HEK293 (cell line): ENCODE data around the gene TNNI3K.

ENCODE experiments used
- EGR2 ChIP-seq: fragments of 450-650 bp; formaldehyde crosslinking; IDR thresholded peaks from 2 replicates; pipeline ENCODE4 v1.5.1; 2016; ENCODE audit warnings: low read depth, missing biosample characterization, missing genetic modification characterization
- GFI1B ChIP-seq: fragments of 450-650 bp; formaldehyde crosslinking; IDR thresholded peaks from 2 replicates; pipeline ENCODE4 v1.5.1; 2016; ENCODE audit warnings: missing biosample characterization, missing genetic modification characterization
- IKZF3 ChIP-seq: fragments of 450-650 bp; IDR thresholded peaks from 2 replicates; pipeline ENCODE4 v1.5.0; 2018; ENCODE audit warnings: missing biosample characterization, mild to moderate bottlenecking, missing genetic modification characterization, moderate library complexity
- KLF9 ChIP-seq: fragments of 450-650 bp; formaldehyde crosslinking; IDR thresholded peaks from 2 replicates; pipeline ENCODE4 v1.5.1; 2016; ENCODE audit warnings: missing biosample characterization, missing genetic modification characterization, low read depth
- MYNN ChIP-seq: fragments of 450-650 bp; formaldehyde crosslinking; IDR thresholded peaks from 2 replicates; pipeline ENCODE4 v1.5.1; 2016; ENCODE audit warnings: missing biosample characterization, missing genetic modification characterization, borderline replicate concordance
- PATZ1 ChIP-seq: fragments of 450-650 bp; formaldehyde crosslinking; IDR thresholded peaks from 2 replicates; pipeline ENCODE4 v1.5.1; 2016; ENCODE audit warnings: missing biosample characterization, missing genetic modification characterization
- SCRT1 ChIP-seq: fragments of 450-650 bp; formaldehyde crosslinking; IDR thresholded peaks from 2 replicates; pipeline ENCODE4 v1.5.1; 2016; ENCODE audit warnings: missing biosample characterization, missing genetic modification characterization, borderline replicate concordance
- SCRT2 ChIP-seq: fragments of 450-650 bp; formaldehyde crosslinking; IDR thresholded peaks from 2 replicates; pipeline ENCODE4 v1.5.1; 2016; ENCODE audit warnings: missing biosample characterization, missing genetic modification characterization
- ZBTB48 ChIP-seq: fragments of 450-650 bp; formaldehyde crosslinking; IDR thresholded peaks from 2 replicates; pipeline ENCODE4 v1.5.1; 2016; ENCODE audit warnings: missing biosample characterization, missing genetic modification characterization
- ZBTB7A ChIP-seq: fragments of 450-650 bp; formaldehyde crosslinking; IDR thresholded peaks from 2 replicates; pipeline ENCODE4 v1.5.1; 2016; ENCODE audit warnings: low read depth, missing biosample characterization, missing genetic modification characterization
- ZFHX2 ChIP-seq: fragments of 450-650 bp; formaldehyde crosslinking; conservative IDR thresholded peaks from 2 replicates; pipeline ENCODE4 v1.5.1; 2016; ENCODE audit warnings: missing biosample characterization, missing genetic modification characterization
- ZFP41 ChIP-seq: fragments of 450-650 bp; formaldehyde crosslinking; IDR thresholded peaks from 2 replicates; pipeline ENCODE4 v1.5.1; 2016; ENCODE audit warnings: missing biosample characterization, missing genetic modification characterization, borderline replicate concordance
- ZFP69B ChIP-seq: fragments of 450-650 bp; formaldehyde crosslinking; IDR thresholded peaks from 2 replicates; pipeline ENCODE4 v1.5.1; 2016; ENCODE audit warnings: missing biosample characterization, missing genetic modification characterization
- ZNF157 ChIP-seq: fragments of 450-650 bp; formaldehyde crosslinking; IDR thresholded peaks from 2 replicates; pipeline ENCODE4 v1.5.1; 2016; ENCODE audit warnings: missing biosample characterization, missing genetic modification characterization
- ZNF214 ChIP-seq: fragments of 450-650 bp; formaldehyde crosslinking; IDR thresholded peaks from 2 replicates; pipeline ENCODE4 v1.5.1; 2017; ENCODE audit warnings: missing biosample characterization, mild to moderate bottlenecking, missing genetic modification characterization, borderline replicate concordance
- ZNF223 ChIP-seq: fragments of 450-650 bp; formaldehyde crosslinking; IDR thresholded peaks from 2 replicates; pipeline ENCODE4 v1.5.1; 2016; ENCODE audit warnings: missing biosample characterization, missing genetic modification characterization
- ZNF23 ChIP-seq: fragments of 450-650 bp; formaldehyde crosslinking; IDR thresholded peaks from 2 replicates; pipeline ENCODE4 v1.5.1; 2016; ENCODE audit warnings: missing biosample characterization, missing genetic modification characterization, borderline replicate concordance
- ZNF24 ChIP-seq: fragments of 450-650 bp; formaldehyde crosslinking; IDR thresholded peaks from 2 replicates; pipeline ENCODE4 v1.5.1; 2016; ENCODE audit warnings: missing biosample characterization, missing genetic modification characterization
- ZNF48 ChIP-seq: fragments of 450-650 bp; formaldehyde crosslinking; IDR thresholded peaks from 2 replicates; pipeline ENCODE4 v1.5.1; 2016; ENCODE audit warnings: missing biosample characterization, missing genetic modification characterization
- ZNF560 ChIP-seq: fragments of 450-650 bp; formaldehyde crosslinking; IDR thresholded peaks from 2 replicates; pipeline ENCODE4 v1.5.1; 2017; ENCODE audit warnings: missing biosample characterization, missing genetic modification characterization, borderline replicate concordance
- ZNF626 ChIP-seq: fragments of 450-650 bp; sonication (Bioruptor Pico); formaldehyde crosslinking; IDR thresholded peaks from 2 replicates; pipeline ENCODE4 v1.5.1; 2018; ENCODE audit warnings: missing biosample characterization, missing genetic modification characterization, inconsistent platforms
- ZNF768 ChIP-seq: fragments of 450-650 bp; formaldehyde crosslinking; IDR thresholded peaks from 2 replicates; pipeline ENCODE4 v1.5.1; 2018; ENCODE audit warnings: missing biosample characterization, mild to moderate bottlenecking, missing genetic modification characterization
- ZNF776 ChIP-seq: fragments of 450-650 bp; formaldehyde crosslinking; IDR thresholded peaks from 2 replicates; pipeline ENCODE4 v1.5.0; 2017; ENCODE audit warnings: missing biosample characterization, missing genetic modification characterization, borderline replicate concordance
- ZSCAN30 ChIP-seq: fragments of 450-650 bp; IDR thresholded peaks from 2 replicates; pipeline ENCODE4 v1.5.1; 2018; ENCODE audit warnings: missing biosample characterization, mild to moderate bottlenecking, missing genetic modification characterization, moderate library complexity
- ZSCAN5A ChIP-seq: fragments of 450-650 bp; formaldehyde crosslinking; IDR thresholded peaks from 2 replicates; pipeline ENCODE4 v1.5.1; 2016; ENCODE audit warnings: missing biosample characterization, missing genetic modification characterization
- ZXDB ChIP-seq: fragments of 450-650 bp; formaldehyde crosslinking; IDR thresholded peaks from 2 replicates; pipeline ENCODE4 v1.5.1; 2016; ENCODE audit warnings: missing biosample characterization, missing genetic modification characterization
- TF ChIP-seq, protein P1 (sequence below): fragments of 450-650 bp; formaldehyde crosslinking; IDR thresholded peaks from 2 replicates; pipeline ENCODE4 v1.5.1; 2016; ENCODE audit warnings: missing biosample characterization, missing genetic modification characterization
- TF ChIP-seq, protein P2 (sequence below): fragments of 450-650 bp; formaldehyde crosslinking; IDR thresholded peaks from 2 replicates; pipeline ENCODE4 v1.5.1; 2016; ENCODE audit warnings: missing biosample characterization, missing genetic modification characterization
- TF ChIP-seq, protein P3 (sequence below): fragments of 450-650 bp; formaldehyde crosslinking; IDR thresholded peaks from 2 replicates; pipeline ENCODE4 v1.5.1; 2017; ENCODE audit warnings: missing biosample characterization, missing genetic modification characterization
- TF ChIP-seq, protein P4 (sequence below): fragments of 450-650 bp; formaldehyde crosslinking; IDR thresholded peaks from 2 replicates; pipeline ENCODE4 v1.5.1; 2017; ENCODE audit warnings: missing biosample characterization, mild to moderate bottlenecking, missing genetic modification characterization, moderate library complexity

The TNNI3K gene

GRCh38 chr1:74197657-74198552 lies 37.3 kb upstream of the TNNI3K start, which contains the start of the genes FPGT and LRRIQ3 (continued):
- TF ChIP-seq, protein P1, sequence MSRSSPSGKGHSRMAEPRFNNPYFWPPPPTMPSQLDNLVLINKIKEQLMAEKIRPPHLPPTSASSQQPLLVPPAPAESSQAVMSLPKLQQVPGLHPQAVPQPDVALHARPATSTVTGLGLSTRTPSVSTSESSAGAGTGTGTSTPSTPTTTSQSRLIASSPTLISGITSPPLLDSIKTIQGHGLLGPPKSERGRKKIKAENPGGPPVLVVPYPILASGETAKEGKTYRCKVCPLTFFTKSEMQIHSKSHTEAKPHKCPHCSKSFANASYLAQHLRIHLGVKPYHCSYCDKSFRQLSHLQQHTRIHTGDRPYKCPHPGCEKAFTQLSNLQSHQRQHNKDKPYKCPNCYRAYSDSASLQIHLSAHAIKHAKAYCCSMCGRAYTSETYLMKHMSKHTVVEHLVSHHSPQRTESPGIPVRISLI (tag by site-specific recombination) = no peak
- TF ChIP-seq ZNF560 (no peak), SCRT1 (no peak), ZNF626 (tag by site-specific recombination) (no peak), ZNF23 (tag by site-specific recombination) (no peak), ZNF768 (tag by site-specific recombination) (no peak), ZBTB7A (tag by site-specific recombination) (no peak), KLF9 (tag by site-specific recombination) (peak; percentile 87), ZNF48 (tag by site-specific recombination) (no peak), ZNF24 (tag by site-specific recombination) (no peak), MYNN (tag by site-specific recombination) (peak; percentile 54; the same call in 1 of the 2 replicates), ZFHX2 (peak; percentile 92), IKZF3 (tag by site-specific recombination) (peak; percentile 70), SCRT2 (tag by site-specific recombination) (peak; percentile 57), GFI1B (tag by site-specific recombination) (no peak), ZFP41 (tag by site-specific recombination) (no peak), ZSCAN30 (tag by site-specific recombination) (no peak), ZNF223 (tag by site-specific recombination) (no peak), ZBTB48 (tag by site-specific recombination) (peak; percentile 98), PATZ1 (tag by site-specific recombination) (peak; percentile 71), ZSCAN5A (tag by site-specific recombination) (no peak), ZXDB (tag by site-specific recombination) (peak; percentile 41; the same call in 1 of the 2 replicates), ZNF776 (tag by site-specific recombination) (no peak), EGR2 (tag by site-specific recombination) (peak; percentile 89), ZNF214 (tag by site-specific recombination) (no peak), ZFP69B (tag by site-specific recombination) (0 out of 2 replicates have a peak, but pooled peaks have one; percentile 20), ZNF157 (no peak)
- TF ChIP-seq, protein P2, sequence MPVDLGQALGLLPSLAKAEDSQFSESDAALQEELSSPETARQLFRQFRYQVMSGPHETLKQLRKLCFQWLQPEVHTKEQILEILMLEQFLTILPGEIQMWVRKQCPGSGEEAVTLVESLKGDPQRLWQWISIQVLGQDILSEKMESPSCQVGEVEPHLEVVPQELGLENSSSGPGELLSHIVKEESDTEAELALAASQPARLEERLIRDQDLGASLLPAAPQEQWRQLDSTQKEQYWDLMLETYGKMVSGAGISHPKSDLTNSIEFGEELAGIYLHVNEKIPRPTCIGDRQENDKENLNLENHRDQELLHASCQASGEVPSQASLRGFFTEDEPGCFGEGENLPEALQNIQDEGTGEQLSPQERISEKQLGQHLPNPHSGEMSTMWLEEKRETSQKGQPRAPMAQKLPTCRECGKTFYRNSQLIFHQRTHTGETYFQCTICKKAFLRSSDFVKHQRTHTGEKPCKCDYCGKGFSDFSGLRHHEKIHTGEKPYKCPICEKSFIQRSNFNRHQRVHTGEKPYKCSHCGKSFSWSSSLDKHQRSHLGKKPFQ = no peak
- TF ChIP-seq, protein P3, sequence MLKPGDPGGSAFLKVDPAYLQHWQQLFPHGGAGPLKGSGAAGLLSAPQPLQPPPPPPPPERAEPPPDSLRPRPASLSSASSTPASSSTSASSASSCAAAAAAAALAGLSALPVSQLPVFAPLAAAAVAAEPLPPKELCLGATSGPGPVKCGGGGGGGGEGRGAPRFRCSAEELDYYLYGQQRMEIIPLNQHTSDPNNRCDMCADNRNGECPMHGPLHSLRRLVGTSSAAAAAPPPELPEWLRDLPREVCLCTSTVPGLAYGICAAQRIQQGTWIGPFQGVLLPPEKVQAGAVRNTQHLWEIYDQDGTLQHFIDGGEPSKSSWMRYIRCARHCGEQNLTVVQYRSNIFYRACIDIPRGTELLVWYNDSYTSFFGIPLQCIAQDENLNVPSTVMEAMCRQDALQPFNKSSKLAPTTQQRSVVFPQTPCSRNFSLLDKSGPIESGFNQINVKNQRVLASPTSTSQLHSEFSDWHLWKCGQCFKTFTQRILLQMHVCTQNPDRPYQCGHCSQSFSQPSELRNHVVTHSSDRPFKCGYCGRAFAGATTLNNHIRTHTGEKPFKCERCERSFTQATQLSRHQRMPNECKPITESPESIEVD (tag by site-specific recombination) = no peak
- TF ChIP-seq, protein P4, sequence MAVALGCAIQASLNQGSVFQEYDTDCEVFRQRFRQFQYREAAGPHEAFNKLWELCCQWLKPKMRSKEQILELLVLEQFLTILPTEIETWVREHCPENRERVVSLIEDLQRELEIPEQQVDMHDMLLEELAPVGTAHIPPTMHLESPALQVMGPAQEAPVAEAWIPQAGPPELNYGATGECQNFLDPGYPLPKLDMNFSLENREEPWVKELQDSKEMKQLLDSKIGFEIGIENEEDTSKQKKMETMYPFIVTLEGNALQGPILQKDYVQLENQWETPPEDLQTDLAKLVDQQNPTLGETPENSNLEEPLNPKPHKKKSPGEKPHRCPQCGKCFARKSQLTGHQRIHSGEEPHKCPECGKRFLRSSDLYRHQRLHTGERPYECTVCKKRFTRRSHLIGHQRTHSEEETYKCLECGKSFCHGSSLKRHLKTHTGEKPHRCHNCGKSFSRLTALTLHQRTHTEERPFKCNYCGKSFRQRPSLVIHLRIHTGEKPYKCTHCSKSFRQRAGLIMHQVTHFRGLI (tag by site-specific recombination) = peak; percentile 69; the same call in 1 of the 2 replicates
